Measurements from ENCODE around the gene B4GALNT3. TPM values are rescaled to one million over a fixed set of nuclear protein-coding genes. Genes with fewer than 3 reads are reported as not detected.

B4GALNT3 gene
- total RNA-seq, 3 donors from 2014 or later (not counting 1 experiment from before 2014, with no cell fraction given): 0.93 to 4.2 TPM; not detected in 1

DNA sequence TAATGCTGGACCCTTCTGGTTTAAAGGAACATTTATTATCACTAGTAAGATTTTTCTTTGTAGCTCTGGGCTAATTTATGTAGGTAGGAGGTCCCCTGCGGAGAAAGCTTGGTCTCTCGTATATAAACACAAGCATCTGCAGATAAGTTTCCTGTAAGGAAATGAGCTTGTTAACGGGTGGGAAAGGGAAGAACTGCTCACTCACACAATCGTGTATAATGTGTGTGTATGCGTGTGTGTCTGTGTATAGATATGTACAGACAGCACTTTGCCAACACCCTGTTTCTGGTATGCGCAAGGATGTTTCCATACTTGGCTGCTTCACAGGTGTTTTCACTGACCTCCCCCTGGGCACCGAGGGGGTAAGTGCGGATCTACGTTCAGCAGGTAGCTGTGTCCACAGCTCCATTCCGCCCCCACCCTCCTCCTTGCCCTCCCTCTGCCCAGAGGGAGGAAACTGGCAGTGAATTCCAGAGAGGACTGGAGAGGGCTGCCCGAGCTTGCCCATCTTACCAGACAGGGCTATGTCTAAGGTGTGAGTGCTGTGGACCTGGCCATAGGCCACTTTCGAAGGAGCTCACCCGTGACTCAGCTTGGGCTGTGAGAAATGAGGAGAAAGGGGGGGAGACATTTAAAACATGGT lies 138.3 kb downstream of the B4GALNT3 start:
- Mint-ChIP-seq H3K36me3 (no peaks in the 10 kb centered on the region), H3K4me1 (no peaks in the 10 kb centered on the region), H3K4me3 (no peak overlapping the region), H3K9me3 (no peaks in the 10 kb centered on the region), H3K27ac (no peak overlapping the region), H3K27me3 (ENCODE audit: low read depth in 2 of 2) (no peaks in the 10 kb centered on the region)
- Histone ChIP-seq H3K27ac (ENCODE audit: low read length) (no peak overlapping the region), H3K4me1 (ENCODE audit: control insufficient read depth, insufficient read depth, low read length) (no peaks in the 10 kb centered on the region), H3K9me3 (ENCODE audit: control insufficient read depth, insufficient read depth, low read length) (no peaks in the 10 kb centered on the region), H3K4me3 (ENCODE audit: low read length) (no peak overlapping the region), H3K36me3 (ENCODE audit: control insufficient read depth, insufficient read depth, low read length) (no peaks in the 10 kb centered on the region), H3K27me3 (ENCODE audit: control insufficient read depth, insufficient read depth, low read length) (no peaks in the 10 kb centered on the region)
- intact Hi-C loops (cut with micrococcal nuclease): no loop called here
- WGBS (ENCODE audit: insufficient coverage): 65% methylated on average over 12 of the region's 13 CpGs
- no peak for DNase-seq
- TF ChIP-seq, protein P1, sequence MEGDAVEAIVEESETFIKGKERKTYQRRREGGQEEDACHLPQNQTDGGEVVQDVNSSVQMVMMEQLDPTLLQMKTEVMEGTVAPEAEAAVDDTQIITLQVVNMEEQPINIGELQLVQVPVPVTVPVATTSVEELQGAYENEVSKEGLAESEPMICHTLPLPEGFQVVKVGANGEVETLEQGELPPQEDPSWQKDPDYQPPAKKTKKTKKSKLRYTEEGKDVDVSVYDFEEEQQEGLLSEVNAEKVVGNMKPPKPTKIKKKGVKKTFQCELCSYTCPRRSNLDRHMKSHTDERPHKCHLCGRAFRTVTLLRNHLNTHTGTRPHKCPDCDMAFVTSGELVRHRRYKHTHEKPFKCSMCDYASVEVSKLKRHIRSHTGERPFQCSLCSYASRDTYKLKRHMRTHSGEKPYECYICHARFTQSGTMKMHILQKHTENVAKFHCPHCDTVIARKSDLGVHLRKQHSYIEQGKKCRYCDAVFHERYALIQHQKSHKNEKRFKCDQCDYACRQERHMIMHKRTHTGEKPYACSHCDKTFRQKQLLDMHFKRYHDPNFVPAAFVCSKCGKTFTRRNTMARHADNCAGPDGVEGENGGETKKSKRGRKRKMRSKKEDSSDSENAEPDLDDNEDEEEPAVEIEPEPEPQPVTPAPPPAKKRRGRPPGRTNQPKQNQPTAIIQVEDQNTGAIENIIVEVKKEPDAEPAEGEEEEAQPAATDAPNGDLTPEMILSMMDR (IDR thresholded peaks at IDR 0.05): no peak
- ATAC-seq: no peak

DNA sequence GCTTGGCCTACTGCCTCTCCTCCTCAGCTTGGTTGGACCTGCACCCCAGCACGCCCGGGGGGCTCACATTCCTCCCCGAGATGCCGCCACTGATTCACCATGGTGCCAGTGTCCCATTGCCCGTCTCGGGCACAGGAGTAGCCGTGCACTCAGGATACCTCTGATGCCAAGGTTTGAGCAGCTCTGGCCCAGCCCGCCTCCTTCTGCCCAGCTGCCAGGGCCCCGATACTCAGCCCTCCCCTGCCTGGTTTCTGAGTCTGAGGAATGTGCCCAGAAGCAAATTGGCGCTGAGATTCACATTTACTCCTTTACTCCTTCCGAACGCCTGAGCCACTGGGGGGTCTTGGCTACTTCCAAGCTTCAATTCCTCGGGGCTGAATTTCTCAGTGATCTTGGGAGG lies 140.0 kb downstream of the B4GALNT3 start:
- H3K27ac Mint-ChIP-seq: no peak overlapping the region
- 97% methylated on average over 13 of the region's 13 CpGs for WGBS (ENCODE audit: insufficient coverage)

DNA sequence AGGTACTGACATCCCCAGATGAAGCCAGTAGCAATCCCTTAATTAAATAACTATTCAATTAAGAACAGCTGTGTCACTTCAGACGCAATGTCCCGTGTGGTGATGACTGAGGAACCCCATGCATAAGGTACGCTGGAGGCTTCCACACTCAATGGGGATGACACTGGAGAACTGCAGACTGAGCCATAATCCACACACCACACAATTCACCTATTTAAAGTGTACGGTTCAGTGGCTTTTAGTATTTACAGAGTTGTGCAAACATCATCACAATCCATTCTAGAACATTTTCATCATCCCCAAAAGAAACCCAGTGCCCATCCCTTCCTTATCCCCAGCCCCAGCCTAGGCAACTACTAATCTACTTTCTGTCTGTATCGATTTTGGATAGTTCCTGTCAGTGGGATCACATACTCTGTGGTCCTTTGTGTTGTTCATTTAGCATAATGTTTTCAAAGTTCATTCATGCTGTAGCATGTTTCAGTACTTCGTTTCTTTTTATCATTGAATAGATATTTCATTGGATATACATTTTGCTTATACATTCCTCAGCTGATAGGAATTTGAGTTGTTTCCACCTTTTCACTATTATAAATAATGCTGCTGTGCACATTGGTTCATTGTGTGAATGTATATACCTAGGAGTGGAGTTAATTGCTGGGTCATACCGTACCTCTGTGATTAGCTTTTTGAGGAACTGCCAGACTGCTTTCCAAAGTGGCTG lies 142.4 kb downstream of the B4GALNT3 start:
- TF ChIP-seq, protein P1 (IDR thresholded peaks at IDR 0.05): no peak
- H3K4me3 ChIP-seq (ENCODE audit: low read length): no peak overlapping the region
- no peak overlapping the region for H3K27ac ChIP-seq (ENCODE audit: low read length)
- no peaks in the 10 kb centered on the region for H3K9me3 ChIP-seq (ENCODE audit: control insufficient read depth, insufficient read depth, low read length)
- no peaks in the 10 kb centered on the region for H3K4me1 ChIP-seq (ENCODE audit: control insufficient read depth, insufficient read depth, low read length)
- Mint-ChIP-seq H3K36me3 (no peaks in the 10 kb centered on the region), H3K9me3 (no peaks in the 10 kb centered on the region), H3K4me3 (no peak overlapping the region), H3K27ac (no peak overlapping the region), H3K4me1 (peaks cover 0 to 7% of the 10 kb centered on the region in 2 donors), H3K27me3 (ENCODE audit: low read depth in 2 of 2) (no peaks in the 10 kb centered on the region)
- intact Hi-C loops (cut with micrococcal nuclease): no loop called here
- no peaks in the 10 kb centered on the region for H3K27me3 ChIP-seq (ENCODE audit: control insufficient read depth, insufficient read depth, low read length)
- H3K36me3 ChIP-seq (ENCODE audit: control insufficient read depth, insufficient read depth, low read length): no peaks in the 10 kb centered on the region
- WGBS (ENCODE audit: insufficient coverage): 84% methylated on average over 6 of the region's 7 CpGs
- DNase-seq (no peak), ATAC-seq (no peak)

More for the DNA sequence above, 140.0 kb downstream of the B4GALNT3 start:
- Mint-ChIP-seq H3K4me3 (no peak overlapping the region), H3K27me3 (ENCODE audit: low read depth in 2 of 2) (no peaks in the 10 kb centered on the region), H3K4me1 (no peaks in the 10 kb centered on the region), H3K9me3 (no peaks in the 10 kb centered on the region), H3K36me3 (no peaks in the 10 kb centered on the region)
- H3K27me3 ChIP-seq (ENCODE audit: control insufficient read depth, insufficient read depth, low read length): no peaks in the 10 kb centered on the region
- H3K4me3 ChIP-seq (ENCODE audit: low read length): no peak overlapping the region
- intact Hi-C loops (cut with micrococcal nuclease): no loop called here
- no peak overlapping the region for H3K27ac ChIP-seq (ENCODE audit: low read length)
- ATAC-seq: no peak
- TF ChIP-seq, protein P1 (IDR thresholded peaks at IDR 0.05): no peak
- no peaks in the 10 kb centered on the region for H3K36me3 ChIP-seq (ENCODE audit: control insufficient read depth, insufficient read depth, low read length)
- no peaks in the 10 kb centered on the region for H3K9me3 ChIP-seq (ENCODE audit: control insufficient read depth, insufficient read depth, low read length)
- no peaks in the 10 kb centered on the region for H3K4me1 ChIP-seq (ENCODE audit: control insufficient read depth, insufficient read depth, low read length)
- DNase-seq: no peak

All from natural killer cell (primary cell).